GM19395 (cell line): ENCODE measurements around the gene PLCH1.

Source experiments
- ATAC-seq: cut with Tn5 transposase; IDR thresholded peaks from one replicate; pipeline ENCODE4 v1.9.1; 2021; ENCODE audit warnings: mild to moderate bottlenecking, moderate library complexity; ENCODE audit not compliant: unreplicated experiment

PLCH1 gene

GRCh38 chr3:155701882-155702465 is 42.9 kb downstream of the PLCH1 start:
- ATAC-seq, result peak; percentile 74

- no peak for ATAC-seq
These were observed 47.3 kb downstream of the PLCH1 start for GRCh38 chr3:155697542-155697941.

- no peak for ATAC-seq
These were observed 54.0 kb downstream of the PLCH1 start for GRCh38 chr3:155690921-155691320.

- ATAC-seq, result no peak
These were observed 56.4 kb downstream of the PLCH1 start for GRCh38 chr3:155688481-155688880.

- ATAC-seq, result no peak
These were observed 61.5 kb downstream of the PLCH1 start for GRCh38 chr3:155683344-155683720.

GRCh38 chr3:155682426-155683343 is 62.2 kb downstream of the PLCH1 start:
- ATAC-seq, result no peak

GRCh38 chr3:155676252-155676981 is 68.5 kb downstream of the PLCH1 start:
- no peak for ATAC-seq

- ATAC-seq, result no peak
These were observed 69.8 kb downstream of the PLCH1 start for GRCh38 chr3:155675094-155675493.

- ATAC-seq, result no peak
These were observed 71.5 kb downstream of the PLCH1 start for GRCh38 chr3:155673421-155673820.

- ATAC-seq, result no peak
These were observed 74.5 kb downstream of the PLCH1 start for GRCh38 chr3:155670335-155670734.

- ATAC-seq, result no peak
These were observed 76.9 kb downstream of the PLCH1 start for GRCh38 chr3:155667988-155668387.

GRCh38 chr3:155664925-155665695 is 79.8 kb downstream of the PLCH1 start:
- ATAC-seq, result no peak

GRCh38 chr3:155663467-155664212 is 81.2 kb downstream of the PLCH1 start:
- ATAC-seq, result no peak

- ATAC-seq, result no peak
These were observed 83.1 kb downstream of the PLCH1 start for GRCh38 chr3:155661760-155662159.

- no peak for ATAC-seq
These were observed 83.8 kb downstream of the PLCH1 start for GRCh38 chr3:155661042-155661441.

- ATAC-seq, result no peak
These were observed 86.1 kb downstream of the PLCH1 start for GRCh38 chr3:155658671-155659261.

- no peak for ATAC-seq
These were observed 86.9 kb downstream of the PLCH1 start for GRCh38 chr3:155658006-155658405.

GRCh38 chr3:155657161-155657560 is 87.7 kb downstream of the PLCH1 start:
- no peak for ATAC-seq

- ATAC-seq, result no peak
These were observed 88.4 kb downstream of the PLCH1 start for GRCh38 chr3:155656466-155656865.
